ENCODE results near the gene APLP2. TPM values are rescaled to one million over a fixed set of nuclear protein-coding genes. Genes with fewer than 3 reads are reported as not detected.

The APLP2 gene
- total RNA-seq, 3 donors from 2014 or later (not counting 1 experiment from before 2014, with no cell fraction given): 99.8 to 119 (median 116) TPM

- no peak for DNase-seq
Observed at GRCh38 chr11:130097285-130097684, 27.6 kb downstream of the APLP2 start.

GRCh38 chr11:130099356-130099755, 29.7 kb downstream of the APLP2 start:
- Histone ChIP-seq H3K9me3 (ENCODE audit: control insufficient read depth, insufficient read depth, low read length) (no peaks in the 10 kb centered on the region), H3K36me3 (ENCODE audit: control insufficient read depth, insufficient read depth, low read length) (no peaks in the 10 kb centered on the region), H3K27ac (ENCODE audit: low read length) (no peak overlapping the region), H3K4me3 (ENCODE audit: low read length) (no peak overlapping the region), H3K27me3 (ENCODE audit: control insufficient read depth, insufficient read depth, low read length) (no peaks in the 10 kb centered on the region), H3K4me1 (ENCODE audit: control insufficient read depth, insufficient read depth, low read length) (no peaks in the 10 kb centered on the region)
- Mint-ChIP-seq H3K27ac (no peak overlapping the region), H3K4me3 (no peak overlapping the region), H3K27me3 (ENCODE audit: low read depth in 2 of 2) (no peaks in the 10 kb centered on the region), H3K4me1 (peaks cover 37 to 51% of the 10 kb centered on the region in 2 donors), H3K9me3 (no peaks in the 10 kb centered on the region), H3K36me3 (no peaks in the 10 kb centered on the region)
- DNase-seq: no peak
- no peak for ATAC-seq
- intact Hi-C loops (cut with micrococcal nuclease): no loop called here
- 83% methylated on average over 2 of the region's 2 CpGs for WGBS (ENCODE audit: insufficient coverage)
- TF ChIP-seq CTCF (IDR thresholded peaks at IDR 0.05): no peak

More at GRCh38 chr11:130097285-130097684, 27.6 kb downstream of the APLP2 start:
- Mint-ChIP-seq H3K27ac (no peak overlapping the region), H3K36me3 (no peaks in the 10 kb centered on the region), H3K4me3 (no peak overlapping the region), H3K4me1 (peaks cover 31 to 50% of the 10 kb centered on the region in 2 donors), H3K9me3 (no peaks in the 10 kb centered on the region), H3K27me3 (ENCODE audit: low read depth in 2 of 2) (no peaks in the 10 kb centered on the region)
- Histone ChIP-seq H3K27ac (ENCODE audit: low read length) (no peak overlapping the region), H3K4me1 (ENCODE audit: control insufficient read depth, insufficient read depth, low read length) (no peaks in the 10 kb centered on the region), H3K4me3 (ENCODE audit: low read length) (no peak overlapping the region), H3K9me3 (ENCODE audit: control insufficient read depth, insufficient read depth, low read length) (no peaks in the 10 kb centered on the region), H3K36me3 (ENCODE audit: control insufficient read depth, insufficient read depth, low read length) (no peaks in the 10 kb centered on the region), H3K27me3 (ENCODE audit: control insufficient read depth, insufficient read depth, low read length) (no peaks in the 10 kb centered on the region)
- TF ChIP-seq CTCF (IDR thresholded peaks at IDR 0.05): no peak
- ATAC-seq: no peak
- 96% methylated on average over 3 of the region's 4 CpGs for WGBS (ENCODE audit: insufficient coverage)
- intact Hi-C loops (cut with micrococcal nuclease): no loop called here

- no peaks in the 10 kb centered on the region for H3K4me1 ChIP-seq (ENCODE audit: control insufficient read depth, insufficient read depth, low read length)
Observed at GRCh38 chr11:130100381-130101095, 30.8 kb downstream of the APLP2 start.

More at GRCh38 chr11:130100381-130101095, 30.8 kb downstream of the APLP2 start:
- no peaks in the 10 kb centered on the region for H3K36me3 Mint-ChIP-seq
- intact Hi-C loops (cut with micrococcal nuclease): no loop called here
- peaks cover 25 to 40% of the 10 kb centered on the region in 2 donors for H3K4me1 Mint-ChIP-seq
- Histone ChIP-seq H3K27ac (ENCODE audit: low read length) (no peak overlapping the region), H3K4me3 (ENCODE audit: low read length) (no peak overlapping the region), H3K27me3 (ENCODE audit: control insufficient read depth, insufficient read depth, low read length) (no peaks in the 10 kb centered on the region), H3K9me3 (ENCODE audit: control insufficient read depth, insufficient read depth, low read length) (no peaks in the 10 kb centered on the region), H3K36me3 (ENCODE audit: control insufficient read depth, insufficient read depth, low read length) (no peaks in the 10 kb centered on the region)
- no peaks in the 10 kb centered on the region for H3K9me3 Mint-ChIP-seq
- no peak overlapping the region for H3K27ac Mint-ChIP-seq
- WGBS (ENCODE audit: insufficient coverage): 77% methylated on average over 1 of the region's 5 CpGs
- no peaks in the 10 kb centered on the region for H3K27me3 Mint-ChIP-seq (ENCODE audit: low read depth in 2 of 2)
- no peak for TF ChIP-seq CTCF (IDR thresholded peaks at IDR 0.05)
- no peak overlapping the region for H3K4me3 Mint-ChIP-seq
- DNase-seq (no peak), ATAC-seq (no peak)

Data from natural killer cell (primary cell).